Measurements from ENCODE around the gene RADX. TPM values are rescaled to one million over a fixed set of nuclear protein-coding genes. Genes with fewer than 3 reads are reported as not detected.

The RADX gene
- polyA plus RNA-seq, 2 donors, result 1.1 to 2.0 TPM

Other genes with a start within 250 kb of the RADX start
- gene RNF128, start 114.7 kb downstream of the RADX start, polyA plus RNA-seq, result 1 to 10 TPM; 2.6 to 3.3 TPM
- gene TBC1D8B, start 190.7 kb downstream of the RADX start, polyA plus RNA-seq, result 1 to 10 TPM in 1 of 2 donors, under 1 TPM in 1; 0.93 to 1.6 TPM